GM21515 (cell line): ENCODE data around the gene CCDC106.
A peak's percentile ranks its signal among the peaks of the same experiment; 100 is the strongest.

ENCODE experiments used
- ATAC-seq: cut with Tn5 transposase; IDR thresholded peaks from one replicate; pipeline ENCODE4 v1.9.1; 2021; ENCODE audit not compliant: unreplicated experiment

Gene CCDC106

GRCh38 chr19:55649268-55650125 is 1.5 kb downstream of the CCDC106 start:
- ATAC-seq: no peak

- ATAC-seq: no peak
These were observed 2.1 kb downstream of the CCDC106 start for GRCh38 chr19:55650126-55650557.

DNA sequence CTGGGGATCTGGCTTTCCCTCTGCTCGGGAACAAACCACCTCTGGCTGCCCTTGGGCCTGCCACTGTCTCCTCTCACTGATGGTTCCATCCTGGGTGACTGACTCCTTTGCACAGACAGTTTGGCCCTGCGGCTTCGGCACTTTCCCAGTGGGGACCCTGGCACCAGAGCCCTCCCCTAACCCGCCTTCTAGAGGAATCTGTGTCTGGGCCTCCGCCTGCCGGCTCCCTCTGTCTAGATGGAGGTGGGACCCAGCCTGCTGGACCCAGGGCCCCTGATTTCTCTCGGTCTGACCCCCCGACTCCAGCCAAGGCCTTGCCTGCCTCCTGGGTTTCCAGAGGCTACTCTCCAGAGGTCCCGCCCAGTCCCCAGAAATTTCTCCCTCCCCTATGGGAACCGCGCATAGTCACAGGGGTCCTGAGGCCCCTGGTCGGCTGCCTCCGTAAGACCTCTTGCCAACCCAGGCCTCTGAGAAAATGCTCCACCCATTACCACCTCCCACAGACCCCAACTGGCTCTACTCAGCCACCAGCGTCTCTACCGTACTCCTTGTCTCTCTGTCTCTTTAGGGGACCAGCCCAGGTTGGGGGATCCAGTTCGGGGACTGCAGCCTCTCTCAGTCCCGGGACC is 2.7 kb downstream of the CCDC106 start:
- no peak for ATAC-seq

DNA sequence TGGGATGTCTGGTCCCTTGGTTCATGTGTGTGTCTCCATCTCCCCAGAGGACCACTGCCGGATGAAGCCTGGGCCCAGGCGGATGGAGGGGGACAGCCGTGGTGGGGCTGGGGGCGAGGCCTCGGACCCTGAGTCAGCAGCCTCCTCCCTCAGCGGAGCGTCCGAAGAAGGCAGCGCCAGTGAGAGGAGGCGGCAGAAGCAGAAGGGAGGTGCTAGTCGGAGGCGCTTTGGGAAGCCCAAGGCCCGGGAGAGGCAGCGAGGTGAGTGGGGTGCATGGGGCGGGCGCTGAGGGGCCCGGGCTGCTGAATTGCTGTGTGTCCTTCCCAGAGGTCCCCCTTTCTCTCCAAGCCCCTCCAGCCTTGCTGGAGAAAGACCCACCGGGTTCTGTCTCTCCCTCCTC is 3.2 kb downstream of the CCDC106 start:
- no peak for ATAC-seq

DNA sequence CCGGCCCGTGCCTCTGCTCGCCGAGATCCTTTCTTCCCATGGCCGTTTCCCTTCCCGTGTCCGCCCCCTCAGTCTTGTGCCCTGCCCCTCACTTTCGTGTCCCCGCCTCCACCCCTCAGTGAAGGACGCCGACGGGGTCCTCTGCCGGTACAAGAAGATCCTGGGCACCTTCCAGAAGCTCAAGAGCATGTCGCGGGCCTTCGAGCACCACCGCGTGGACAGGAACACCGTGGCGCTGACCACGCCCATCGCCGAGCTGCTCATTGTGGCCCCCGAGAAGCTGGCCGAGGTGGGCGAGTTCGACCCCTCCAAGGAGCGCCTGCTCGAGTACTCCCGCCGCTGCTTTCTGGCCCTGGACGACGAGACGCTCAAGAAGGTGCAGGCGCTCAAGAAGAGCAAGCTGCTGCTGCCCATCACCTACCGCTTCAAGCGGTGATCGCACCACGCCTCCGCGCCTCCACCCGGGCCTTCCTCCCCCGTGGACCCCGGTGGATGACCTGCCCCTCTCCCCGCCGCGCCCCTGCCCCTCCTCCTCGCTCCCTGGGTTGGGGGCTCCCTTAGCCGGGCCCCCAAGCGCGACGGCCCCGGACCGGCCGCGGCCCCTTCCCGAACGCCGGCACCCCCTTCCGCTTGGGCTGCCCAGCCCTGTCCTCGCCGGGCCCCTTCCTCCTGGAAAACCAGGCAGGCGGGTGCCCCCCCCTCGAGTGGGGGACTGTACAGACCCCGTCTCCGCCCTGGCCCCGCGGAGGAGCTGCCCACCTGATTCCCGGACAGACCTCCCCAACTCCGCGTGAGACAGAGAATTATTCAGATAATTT is 4.5 kb downstream of the CCDC106 start:
- ATAC-seq: no peak

DNA sequence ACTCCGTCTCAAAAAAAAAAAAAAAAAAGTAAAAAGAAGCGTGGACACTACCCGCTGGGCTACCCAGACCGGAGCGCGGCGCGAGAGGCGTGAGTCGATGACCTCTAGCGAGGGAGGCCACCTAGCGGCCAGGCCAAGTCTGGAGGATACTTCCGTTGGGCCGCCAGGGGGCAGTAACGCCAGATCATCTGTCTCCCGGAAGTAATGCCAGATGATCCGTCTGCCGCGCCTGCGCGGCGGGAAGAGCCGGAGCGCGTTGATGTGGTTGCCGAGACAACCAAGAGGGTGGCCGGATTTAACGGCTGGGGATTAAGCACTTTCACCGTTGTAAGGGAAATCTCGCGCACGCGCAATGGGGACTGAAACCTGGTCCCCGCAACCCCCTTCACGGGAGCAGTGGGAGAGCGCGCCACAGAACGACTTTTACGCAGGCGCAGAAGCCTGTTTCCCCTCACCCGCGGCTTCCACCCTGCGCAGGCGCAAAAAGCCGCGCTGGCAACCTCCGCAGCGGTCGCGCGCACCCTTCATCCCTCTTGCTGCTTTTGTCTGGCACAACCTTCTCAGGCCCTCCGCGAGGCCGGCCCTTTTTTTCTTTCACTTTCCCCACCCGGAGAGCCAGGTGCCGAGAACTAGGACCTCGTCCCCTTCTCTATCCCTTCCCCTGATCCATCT is 5.8 kb downstream of the CCDC106 start:
- peak; percentile 34 for ATAC-seq

DNA sequence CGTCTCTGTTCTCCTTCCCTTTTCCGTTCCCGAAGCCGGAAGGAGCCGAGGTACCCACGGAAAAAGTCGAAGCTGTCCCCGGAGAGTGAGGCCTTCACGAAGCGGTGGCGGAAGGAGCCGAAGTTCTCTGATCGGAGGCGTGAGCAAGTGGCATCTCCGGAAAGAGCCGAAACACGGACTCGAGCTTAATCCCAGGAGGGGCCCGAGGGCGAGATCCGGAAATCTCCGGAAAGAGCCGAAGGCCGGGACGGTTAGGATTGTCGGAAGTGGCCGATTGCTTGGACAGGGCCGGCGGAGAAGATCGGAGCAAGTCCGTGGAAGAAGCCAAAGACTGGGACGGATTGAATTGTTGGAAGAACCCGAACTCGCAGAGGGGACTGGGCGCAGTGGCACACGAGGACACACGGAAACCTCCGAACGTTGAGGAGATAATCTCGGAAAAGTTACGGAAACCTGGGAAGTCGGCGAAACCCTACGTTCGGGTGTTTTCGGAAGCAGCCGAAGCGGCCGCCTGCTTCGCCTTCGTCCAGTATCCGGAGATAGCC is 6.4 kb downstream of the CCDC106 start:
- peak; percentile 60 for ATAC-seq

DNA sequence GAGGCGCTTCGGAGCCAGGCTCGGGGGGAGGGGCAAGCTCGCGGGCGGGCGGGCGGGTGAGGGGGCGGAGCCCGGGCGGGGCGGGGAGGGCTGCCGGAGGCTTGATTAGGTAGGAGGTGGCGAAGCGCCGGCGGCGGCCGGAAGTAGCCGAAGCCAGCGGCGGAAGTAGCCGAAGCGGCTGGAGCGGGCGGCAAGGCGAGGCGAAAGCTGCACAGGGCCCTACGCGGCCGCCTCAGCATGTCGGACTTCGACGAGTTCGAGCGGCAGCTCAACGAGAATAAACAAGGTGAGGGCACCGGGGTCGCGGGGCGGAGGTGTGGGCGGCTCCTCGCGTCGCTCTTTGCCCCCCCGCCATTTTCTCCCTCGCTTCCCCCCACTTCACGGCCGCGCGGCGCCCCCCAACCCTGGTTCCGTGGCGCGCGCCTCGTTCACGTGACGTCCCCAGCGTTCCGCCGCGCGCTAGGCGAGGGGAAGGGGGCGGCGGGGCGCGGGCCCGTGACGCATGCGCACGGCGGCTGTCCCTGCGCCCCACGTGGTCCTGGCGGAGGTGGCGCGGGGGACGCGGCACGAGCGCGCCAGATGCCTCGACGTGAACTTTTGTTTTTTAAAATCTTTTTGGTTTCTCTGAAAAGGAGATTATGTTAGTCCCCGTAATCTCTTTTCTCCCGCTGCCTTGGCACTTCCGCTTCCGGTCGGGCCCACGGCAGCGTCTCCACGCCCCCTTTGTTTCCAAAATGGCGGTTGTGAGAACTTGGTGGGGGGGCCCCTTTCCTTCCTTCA is 7.0 kb downstream of the CCDC106 start, which contains the start of gene U2AF2:
U2AF2 (plus strand) TSS at position 168 of the 780 bp plus-strand sequence; CDS start at position 238, 70 bp downstream.
- ATAC-seq: peak; percentile 30

DNA sequence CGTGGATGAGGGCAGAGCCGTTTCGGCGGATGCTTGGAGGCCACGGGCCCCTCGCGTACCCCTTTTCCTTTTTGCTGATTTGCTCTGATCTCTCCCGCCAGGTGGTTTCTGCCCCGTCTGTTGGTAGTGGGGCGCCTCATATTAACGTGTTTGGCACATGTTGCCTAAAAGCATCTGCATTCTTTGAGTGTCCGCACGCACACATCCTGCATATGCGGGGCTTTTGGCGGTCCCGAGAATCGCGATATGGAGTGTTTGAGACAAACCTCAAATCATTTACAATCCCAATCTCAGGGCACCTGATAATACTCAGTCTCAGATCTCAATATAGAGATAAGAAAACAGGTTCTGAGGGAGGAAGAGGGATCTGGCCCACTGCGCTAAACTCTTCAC is 7.6 kb downstream of the CCDC106 start:
- no peak for ATAC-seq

- no peak for ATAC-seq
These were observed 8.5 kb downstream of the CCDC106 start for GRCh38 chr19:55656552-55656951.

DNA sequence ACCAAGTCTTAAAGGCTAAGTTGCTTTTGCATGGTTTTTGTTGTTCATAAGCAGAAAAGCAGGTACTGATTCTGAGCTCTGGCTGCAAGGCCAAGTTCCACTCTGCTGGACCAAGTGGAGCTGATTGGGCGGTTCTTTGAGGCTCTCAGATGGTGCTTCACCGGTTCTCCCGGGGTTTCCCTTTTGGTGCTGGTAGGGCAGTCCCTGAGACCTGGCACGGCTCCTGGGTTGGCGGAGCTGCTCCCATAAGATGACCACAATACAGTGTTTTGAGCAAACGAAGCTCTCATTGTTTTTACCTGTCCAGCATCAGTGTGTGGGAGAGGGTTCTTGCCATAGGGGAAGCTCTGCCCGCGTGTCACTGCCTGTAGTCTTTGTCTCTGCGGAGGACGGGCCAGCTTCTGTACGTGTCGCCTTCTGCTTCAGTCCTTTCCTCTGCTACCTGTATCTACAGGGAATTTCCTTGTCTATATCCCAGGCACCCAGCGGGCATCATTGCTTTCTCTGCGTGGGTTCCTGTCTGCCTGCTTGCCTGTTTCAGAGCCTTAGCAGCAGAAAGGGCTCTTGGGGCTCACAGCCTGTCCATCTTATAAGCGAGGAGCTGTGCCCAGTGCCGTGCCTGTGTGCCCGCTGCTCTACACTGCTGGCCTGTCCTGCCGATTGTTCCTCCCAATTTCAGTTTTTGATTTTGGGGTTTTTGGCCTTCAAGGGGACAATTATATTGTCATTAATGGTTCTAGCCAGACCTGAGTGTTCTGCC is 9.2 kb downstream of the CCDC106 start:
- no peak for ATAC-seq

DNA sequence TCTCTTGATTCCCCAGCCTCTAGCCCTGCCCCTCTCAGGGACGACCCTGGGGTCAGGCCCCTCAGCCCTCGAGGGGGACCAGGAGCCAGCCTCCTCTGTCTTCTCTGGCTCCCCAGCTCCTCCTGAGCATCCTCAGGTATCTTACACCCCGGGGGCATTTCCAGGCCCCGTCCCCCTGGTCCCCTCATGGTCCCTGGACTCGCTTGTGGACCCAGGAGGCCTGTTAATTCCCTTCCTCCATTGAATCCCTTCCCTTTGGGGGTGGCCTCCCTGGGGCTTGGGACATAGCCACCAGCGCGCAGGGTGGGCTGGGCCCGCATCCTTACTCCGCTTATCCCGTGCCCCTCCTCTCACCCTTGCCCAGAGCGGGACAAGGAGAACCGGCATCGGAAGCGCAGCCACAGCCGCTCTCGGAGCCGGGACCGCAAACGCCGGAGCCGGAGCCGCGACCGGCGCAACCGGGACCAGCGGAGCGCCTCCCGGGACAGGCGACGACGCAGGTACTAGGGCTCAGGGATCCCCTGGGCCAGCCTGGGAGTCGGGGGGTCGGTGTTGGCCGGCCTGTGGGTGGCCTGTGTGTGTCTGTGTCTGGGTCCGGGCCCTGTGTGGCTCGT is 10.9 kb downstream of the CCDC106 start:
- ATAC-seq: no peak

- ATAC-seq: no peak
These were observed 11.8 kb downstream of the CCDC106 start for GRCh38 chr19:55659822-55660221.

GRCh38 chr19:55660404-55660803 is 12.4 kb downstream of the CCDC106 start:
- ATAC-seq: no peak

DNA sequence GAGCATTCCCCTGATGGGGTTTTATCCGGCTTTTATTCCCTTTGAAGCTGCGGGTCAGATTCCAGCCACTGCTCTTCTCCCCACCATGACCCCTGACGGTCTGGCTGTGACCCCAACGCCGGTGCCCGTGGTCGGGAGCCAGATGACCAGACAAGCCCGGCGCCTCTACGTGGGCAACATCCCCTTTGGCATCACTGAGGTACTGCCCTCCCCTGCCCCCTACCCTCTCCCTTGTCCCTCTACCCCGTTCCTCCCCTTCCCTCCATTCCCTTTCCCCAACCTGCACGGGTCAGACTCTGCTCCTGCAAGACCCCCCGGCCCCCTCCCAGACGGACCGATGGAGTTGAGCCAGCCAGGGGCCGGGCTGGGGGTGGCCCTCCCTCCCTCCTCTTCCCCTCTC is 13.0 kb downstream of the CCDC106 start:
- ATAC-seq: no peak

DNA sequence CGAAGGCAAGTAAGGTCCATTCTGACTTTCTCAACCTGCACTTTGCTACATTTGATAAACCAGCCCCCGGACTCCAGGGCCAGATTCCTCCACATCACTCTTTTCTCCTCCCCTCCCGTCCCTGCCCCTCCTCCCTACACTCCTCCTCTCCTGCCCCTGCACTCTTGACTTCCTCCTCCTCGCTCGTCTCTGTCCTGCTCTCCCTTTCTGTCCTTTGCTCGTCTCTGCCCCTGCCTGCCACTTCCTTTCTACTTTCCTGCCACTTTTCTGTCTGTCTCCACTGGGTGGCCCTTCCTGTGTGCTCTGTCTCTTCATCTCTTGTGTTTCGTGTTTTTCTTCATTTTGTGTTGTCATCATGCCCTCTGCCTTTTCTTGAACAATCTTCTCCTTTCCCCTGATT is 13.8 kb downstream of the CCDC106 start:
- ATAC-seq: no peak

- no peak for ATAC-seq
These were observed 16.0 kb downstream of the CCDC106 start for GRCh38 chr19:55663846-55664536.

DNA sequence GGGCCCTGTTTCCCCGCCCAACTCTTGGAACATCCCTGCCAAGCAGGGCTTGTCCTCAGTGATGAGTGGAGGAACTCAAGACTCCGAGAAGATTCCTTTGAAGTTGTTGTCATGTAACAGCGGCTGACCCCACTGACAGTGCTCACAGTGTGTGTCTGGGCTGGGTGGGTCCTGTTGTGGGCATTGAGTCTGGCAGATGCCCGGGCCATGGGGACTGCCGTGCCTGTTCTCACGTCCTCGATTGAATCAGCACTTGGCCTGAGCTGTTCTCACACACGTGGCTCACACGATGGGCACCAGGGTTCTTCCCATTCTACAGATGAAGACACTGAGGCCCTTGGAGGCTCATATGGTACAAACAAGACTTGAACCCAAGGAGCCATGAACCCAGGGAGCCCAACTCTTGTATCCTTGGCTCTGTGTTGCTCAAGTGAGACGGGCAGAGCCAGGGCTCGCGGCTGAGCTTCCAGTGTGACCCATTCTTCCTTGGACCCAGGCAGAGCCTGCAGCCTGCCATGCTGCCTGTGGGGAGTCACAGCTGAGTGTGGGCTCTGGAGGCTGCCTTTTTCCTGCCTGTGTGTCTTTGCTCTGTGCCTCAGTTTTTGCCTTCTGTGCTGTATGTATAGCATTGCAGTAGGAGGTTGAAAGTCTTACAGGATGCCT is 18.5 kb downstream of the CCDC106 start:
- ATAC-seq: no peak
